Measurements from ENCODE around the gene ZNF573.

DNA sequence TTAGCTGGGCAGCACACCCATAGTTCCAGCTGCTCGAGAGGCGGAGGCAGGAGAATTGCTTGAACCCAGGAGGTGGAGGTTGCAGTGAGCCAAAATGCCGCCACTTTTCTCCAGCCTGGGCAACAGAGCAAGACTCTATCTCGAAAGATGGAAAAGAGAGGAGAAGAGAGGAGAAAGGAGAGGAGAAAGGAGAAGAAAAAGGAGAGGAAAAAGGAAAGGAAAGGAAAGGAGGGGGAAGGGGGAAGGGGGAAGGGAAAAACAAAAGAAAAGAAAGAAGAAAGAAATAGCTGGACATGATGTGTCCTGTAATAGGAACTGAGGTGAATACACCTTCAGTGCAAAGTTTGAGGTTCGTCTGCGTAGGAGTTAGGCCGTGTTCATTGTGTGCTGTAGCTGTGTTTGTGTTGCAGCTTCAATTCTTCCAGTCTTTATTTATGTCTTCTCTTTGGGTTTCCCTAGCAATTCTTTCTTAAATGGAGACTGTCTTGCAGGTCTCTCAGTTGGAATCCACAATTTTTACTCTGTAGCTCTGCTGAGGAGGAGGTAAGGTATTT, 73.3 kb downstream of the ZNF573 start:
- TF ChIP-seq, protein P1, sequence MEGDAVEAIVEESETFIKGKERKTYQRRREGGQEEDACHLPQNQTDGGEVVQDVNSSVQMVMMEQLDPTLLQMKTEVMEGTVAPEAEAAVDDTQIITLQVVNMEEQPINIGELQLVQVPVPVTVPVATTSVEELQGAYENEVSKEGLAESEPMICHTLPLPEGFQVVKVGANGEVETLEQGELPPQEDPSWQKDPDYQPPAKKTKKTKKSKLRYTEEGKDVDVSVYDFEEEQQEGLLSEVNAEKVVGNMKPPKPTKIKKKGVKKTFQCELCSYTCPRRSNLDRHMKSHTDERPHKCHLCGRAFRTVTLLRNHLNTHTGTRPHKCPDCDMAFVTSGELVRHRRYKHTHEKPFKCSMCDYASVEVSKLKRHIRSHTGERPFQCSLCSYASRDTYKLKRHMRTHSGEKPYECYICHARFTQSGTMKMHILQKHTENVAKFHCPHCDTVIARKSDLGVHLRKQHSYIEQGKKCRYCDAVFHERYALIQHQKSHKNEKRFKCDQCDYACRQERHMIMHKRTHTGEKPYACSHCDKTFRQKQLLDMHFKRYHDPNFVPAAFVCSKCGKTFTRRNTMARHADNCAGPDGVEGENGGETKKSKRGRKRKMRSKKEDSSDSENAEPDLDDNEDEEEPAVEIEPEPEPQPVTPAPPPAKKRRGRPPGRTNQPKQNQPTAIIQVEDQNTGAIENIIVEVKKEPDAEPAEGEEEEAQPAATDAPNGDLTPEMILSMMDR (IDR thresholded peaks at IDR 0.05), result no peak
- TF ChIP-seq NR2C2 (CRISPR knock-in tag; IDR thresholded peaks at IDR 0.05) (no peak), FOXP1 (CRISPR knock-in tag; IDR thresholded peaks at IDR 0.05; ENCODE audit: borderline replicate concordance) (no peak), NFATC4 (CRISPR knock-in tag; IDR thresholded peaks at IDR 0.05) (no peak), ETV6 (CRISPR knock-in tag; IDR thresholded peaks at IDR 0.05) (no peak), ZNF121 (CRISPR knock-in tag; IDR thresholded peaks at IDR 0.05) (no peak), ESRRA (CRISPR knock-in tag; IDR thresholded peaks at IDR 0.05; ENCODE audit: borderline replicate concordance) (no peak)
- TF ChIP-seq, protein P2, sequence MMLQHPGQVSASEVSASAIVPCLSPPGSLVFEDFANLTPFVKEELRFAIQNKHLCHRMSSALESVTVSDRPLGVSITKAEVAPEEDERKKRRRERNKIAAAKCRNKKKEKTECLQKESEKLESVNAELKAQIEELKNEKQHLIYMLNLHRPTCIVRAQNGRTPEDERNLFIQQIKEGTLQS (CRISPR knock-in tag; conservative IDR thresholded peaks at IDR 0.05), result no peak
- TF ChIP-seq, protein P3, sequence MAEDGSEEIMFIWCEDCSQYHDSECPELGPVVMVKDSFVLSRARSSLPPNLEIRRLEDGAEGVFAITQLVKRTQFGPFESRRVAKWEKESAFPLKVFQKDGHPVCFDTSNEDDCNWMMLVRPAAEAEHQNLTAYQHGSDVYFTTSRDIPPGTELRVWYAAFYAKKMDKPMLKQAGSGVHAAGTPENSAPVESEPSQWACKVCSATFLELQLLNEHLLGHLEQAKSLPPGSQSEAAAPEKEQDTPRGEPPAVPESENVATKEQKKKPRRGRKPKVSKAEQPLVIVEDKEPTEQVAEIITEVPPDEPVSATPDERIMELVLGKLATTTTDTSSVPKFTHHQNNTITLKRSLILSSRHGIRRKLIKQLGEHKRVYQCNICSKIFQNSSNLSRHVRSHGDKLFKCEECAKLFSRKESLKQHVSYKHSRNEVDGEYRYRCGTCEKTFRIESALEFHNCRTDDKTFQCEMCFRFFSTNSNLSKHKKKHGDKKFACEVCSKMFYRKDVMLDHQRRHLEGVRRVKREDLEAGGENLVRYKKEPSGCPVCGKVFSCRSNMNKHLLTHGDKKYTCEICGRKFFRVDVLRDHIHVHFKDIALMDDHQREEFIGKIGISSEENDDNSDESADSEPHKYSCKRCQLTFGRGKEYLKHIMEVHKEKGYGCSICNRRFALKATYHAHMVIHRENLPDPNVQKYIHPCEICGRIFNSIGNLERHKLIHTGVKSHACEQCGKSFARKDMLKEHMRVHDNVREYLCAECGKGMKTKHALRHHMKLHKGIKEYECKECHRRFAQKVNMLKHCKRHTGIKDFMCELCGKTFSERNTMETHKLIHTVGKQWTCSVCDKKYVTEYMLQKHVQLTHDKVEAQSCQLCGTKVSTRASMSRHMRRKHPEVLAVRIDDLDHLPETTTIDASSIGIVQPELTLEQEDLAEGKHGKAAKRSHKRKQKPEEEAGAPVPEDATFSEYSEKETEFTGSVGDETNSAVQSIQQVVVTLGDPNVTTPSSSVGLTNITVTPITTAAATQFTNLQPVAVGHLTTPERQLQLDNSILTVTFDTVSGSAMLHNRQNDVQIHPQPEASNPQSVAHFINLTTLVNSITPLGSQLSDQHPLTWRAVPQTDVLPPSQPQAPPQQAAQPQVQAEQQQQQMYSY (CRISPR knock-in tag; IDR thresholded peaks at IDR 0.05), result no peak
- TF ChIP-seq, protein P4, sequence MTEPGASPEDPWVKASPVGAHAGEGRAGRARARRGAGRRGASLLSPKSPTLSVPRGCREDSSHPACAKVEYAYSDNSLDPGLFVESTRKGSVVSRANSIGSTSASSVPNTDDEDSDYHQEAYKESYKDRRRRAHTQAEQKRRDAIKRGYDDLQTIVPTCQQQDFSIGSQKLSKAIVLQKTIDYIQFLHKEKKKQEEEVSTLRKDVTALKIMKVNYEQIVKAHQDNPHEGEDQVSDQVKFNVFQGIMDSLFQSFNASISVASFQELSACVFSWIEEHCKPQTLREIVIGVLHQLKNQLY (CRISPR knock-in tag; IDR thresholded peaks at IDR 0.05), result no peak
- TF ChIP-seq, protein P5, sequence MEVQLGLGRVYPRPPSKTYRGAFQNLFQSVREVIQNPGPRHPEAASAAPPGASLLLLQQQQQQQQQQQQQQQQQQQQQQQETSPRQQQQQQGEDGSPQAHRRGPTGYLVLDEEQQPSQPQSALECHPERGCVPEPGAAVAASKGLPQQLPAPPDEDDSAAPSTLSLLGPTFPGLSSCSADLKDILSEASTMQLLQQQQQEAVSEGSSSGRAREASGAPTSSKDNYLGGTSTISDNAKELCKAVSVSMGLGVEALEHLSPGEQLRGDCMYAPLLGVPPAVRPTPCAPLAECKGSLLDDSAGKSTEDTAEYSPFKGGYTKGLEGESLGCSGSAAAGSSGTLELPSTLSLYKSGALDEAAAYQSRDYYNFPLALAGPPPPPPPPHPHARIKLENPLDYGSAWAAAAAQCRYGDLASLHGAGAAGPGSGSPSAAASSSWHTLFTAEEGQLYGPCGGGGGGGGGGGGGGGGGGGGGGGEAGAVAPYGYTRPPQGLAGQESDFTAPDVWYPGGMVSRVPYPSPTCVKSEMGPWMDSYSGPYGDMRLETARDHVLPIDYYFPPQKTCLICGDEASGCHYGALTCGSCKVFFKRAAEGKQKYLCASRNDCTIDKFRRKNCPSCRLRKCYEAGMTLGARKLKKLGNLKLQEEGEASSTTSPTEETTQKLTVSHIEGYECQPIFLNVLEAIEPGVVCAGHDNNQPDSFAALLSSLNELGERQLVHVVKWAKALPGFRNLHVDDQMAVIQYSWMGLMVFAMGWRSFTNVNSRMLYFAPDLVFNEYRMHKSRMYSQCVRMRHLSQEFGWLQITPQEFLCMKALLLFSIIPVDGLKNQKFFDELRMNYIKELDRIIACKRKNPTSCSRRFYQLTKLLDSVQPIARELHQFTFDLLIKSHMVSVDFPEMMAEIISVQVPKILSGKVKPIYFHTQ (CRISPR knock-in tag; IDR thresholded peaks at IDR 0.05), result no peak

All from WTC11 (cell line).